Neutrophil (primary cell): ENCODE results near the gene NR2C2.
A peak's percentile ranks its signal among the peaks of the same experiment; 100 is the strongest.

Experiments
- H3K27ac ChIP-seq: fragments of 200-600 bp; sonication (generic); 2 replicates; pipeline ENCODE4 v1.5.1; 2016; ENCODE audit warnings: mild to moderate bottlenecking, moderate library complexity
- H3K27me3 ChIP-seq: fragments of 200-600 bp; sonication (generic); 2 replicates; pipeline ENCODE4 v1.6.0; 2016; ENCODE audit warnings: mild to moderate bottlenecking
- H3K36me3 ChIP-seq: fragments of 200-600 bp; sonication (generic); 2 replicates; pipeline ENCODE4 v1.5.1; 2017
- H3K4me1 ChIP-seq, 2 experiments: fragments of 200-600 bp in 1 of 2; sonication (generic) in 1 of 2; 1 replicate in 1 of 2; 2 replicates in 1 of 2; pipeline versions ENCODE4 v1.5.1 to v1.6.1; 2013 to 2016; ENCODE audit warnings: low read depth in 1 of 2, low read length in 1 of 2, mild to moderate bottlenecking in 1 of 2, moderate library complexity in 1 of 2; ENCODE audit not compliant: control insufficient read depth in 1 of 2, insufficient read depth in 1 of 2
- H3K4me3 ChIP-seq, 2 experiments: fragments of 200-600 bp in 1 of 2; sonication (generic) in 1 of 2; 1 replicate in 1 of 2; 2 replicates in 1 of 2; pipeline ENCODE4 v1.5.1; 2013 to 2016; ENCODE audit warnings: low read depth in 1 of 2, low read length in 1 of 2, mild to moderate bottlenecking in 1 of 2, moderate library complexity in 1 of 2
- H3K9me3 ChIP-seq: fragments of 200-600 bp; sonication (generic); 2 replicates; pipeline ENCODE4 v1.5.1; 2016
- TF ChIP-seq, protein P1 (sequence below): fragments of 200-600 bp; sonication (generic); IDR thresholded peaks from 2 replicates; pipeline ENCODE4 v1.5.1; 2016; ENCODE audit warnings: antibody characterized with exemption

NR2C2 gene

DNA sequence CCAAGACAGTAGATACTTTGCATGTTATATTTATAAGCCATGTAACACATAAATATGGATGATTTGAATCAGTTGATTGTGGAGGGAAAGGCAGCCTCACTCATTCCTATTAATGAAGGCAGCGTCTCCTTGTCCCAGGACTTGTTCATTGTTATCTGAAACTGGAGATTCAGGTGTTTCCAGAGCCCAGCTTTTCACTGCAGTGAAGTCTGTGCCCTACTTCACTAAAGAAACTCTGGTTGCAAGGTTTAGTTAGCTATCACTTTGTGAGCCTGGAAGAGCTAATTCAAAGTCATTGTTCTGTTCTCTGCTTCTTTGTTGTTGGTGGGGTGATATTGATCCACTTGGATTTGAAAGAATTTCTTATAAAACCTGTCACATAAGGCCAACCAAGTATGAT, 9.8 kb downstream of the NR2C2 start:
- H3K36me3 ChIP-seq: peaks cover 14% of the 10 kb centered on the region
- no peaks in the 10 kb centered on the region for H3K9me3 ChIP-seq
- H3K27ac ChIP-seq: no peak overlapping the region
- no peak overlapping the region for H3K4me3 ChIP-seq
- TF ChIP-seq, protein P1, sequence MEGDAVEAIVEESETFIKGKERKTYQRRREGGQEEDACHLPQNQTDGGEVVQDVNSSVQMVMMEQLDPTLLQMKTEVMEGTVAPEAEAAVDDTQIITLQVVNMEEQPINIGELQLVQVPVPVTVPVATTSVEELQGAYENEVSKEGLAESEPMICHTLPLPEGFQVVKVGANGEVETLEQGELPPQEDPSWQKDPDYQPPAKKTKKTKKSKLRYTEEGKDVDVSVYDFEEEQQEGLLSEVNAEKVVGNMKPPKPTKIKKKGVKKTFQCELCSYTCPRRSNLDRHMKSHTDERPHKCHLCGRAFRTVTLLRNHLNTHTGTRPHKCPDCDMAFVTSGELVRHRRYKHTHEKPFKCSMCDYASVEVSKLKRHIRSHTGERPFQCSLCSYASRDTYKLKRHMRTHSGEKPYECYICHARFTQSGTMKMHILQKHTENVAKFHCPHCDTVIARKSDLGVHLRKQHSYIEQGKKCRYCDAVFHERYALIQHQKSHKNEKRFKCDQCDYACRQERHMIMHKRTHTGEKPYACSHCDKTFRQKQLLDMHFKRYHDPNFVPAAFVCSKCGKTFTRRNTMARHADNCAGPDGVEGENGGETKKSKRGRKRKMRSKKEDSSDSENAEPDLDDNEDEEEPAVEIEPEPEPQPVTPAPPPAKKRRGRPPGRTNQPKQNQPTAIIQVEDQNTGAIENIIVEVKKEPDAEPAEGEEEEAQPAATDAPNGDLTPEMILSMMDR: no peak
- no peaks in the 10 kb centered on the region for H3K4me1 ChIP-seq
- H3K27me3 ChIP-seq: no peaks in the 10 kb centered on the region

DNA sequence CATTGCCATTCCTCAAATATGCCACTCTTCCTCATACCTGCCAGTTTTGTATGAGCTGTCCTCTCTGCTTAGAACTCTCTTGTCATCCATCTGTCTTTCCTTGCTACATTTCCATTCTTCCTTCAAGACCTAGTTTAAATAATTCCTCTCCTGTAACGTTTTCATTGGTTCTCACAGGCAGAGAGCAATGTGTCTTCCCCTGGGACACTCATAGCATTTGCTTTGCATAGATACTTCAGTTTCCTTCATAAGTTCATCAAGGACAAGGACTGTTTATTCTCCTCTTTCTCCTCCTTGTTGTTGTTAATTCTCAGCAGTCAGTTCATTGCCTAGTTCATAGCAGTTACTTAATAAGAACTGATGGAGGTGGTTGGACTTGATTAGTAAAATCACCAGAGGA, 10.5 kb downstream of the NR2C2 start:
- no peaks in the 10 kb centered on the region for H3K9me3 ChIP-seq
- H3K36me3 ChIP-seq: peaks cover 19% of the 10 kb centered on the region
- H3K27me3 ChIP-seq: no peaks in the 10 kb centered on the region
- H3K4me1 ChIP-seq: no peaks in the 10 kb centered on the region
- no peak overlapping the region for H3K4me3 ChIP-seq
- TF ChIP-seq, protein P1: no peak
- H3K27ac ChIP-seq: no peak overlapping the region

DNA sequence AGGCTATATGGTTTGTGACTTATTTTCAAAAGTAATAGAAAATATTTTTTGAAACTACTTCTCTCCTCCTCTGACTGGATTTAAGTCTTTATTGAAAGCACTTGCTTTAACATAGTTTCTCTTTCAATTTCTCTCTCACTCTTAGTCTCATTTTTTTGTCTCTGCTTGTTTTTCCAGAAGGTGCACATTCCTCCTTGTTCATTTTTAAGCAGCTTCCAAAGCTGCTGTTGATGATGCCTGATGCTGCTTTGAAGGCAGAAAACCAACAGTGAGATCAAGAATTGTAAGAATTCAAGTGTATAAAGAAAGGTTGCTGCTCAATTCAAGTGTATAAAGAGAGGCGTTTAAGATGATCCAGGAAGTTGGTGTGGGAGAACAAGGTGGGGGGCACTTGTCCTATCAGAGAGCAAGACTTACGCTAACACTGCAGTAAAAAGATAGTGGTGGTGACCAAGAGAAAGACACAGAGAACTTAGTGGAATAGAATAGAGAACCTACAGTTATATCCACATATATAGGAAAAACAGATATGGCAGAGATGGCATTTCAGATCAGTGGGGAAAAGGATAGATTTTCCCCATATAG, 12.1 kb downstream of the NR2C2 start:
- Histone ChIP-seq H3K27ac (peak overlapping the region; percentile 22), H3K27me3 (no peaks in the 10 kb centered on the region), H3K4me3 (no peak overlapping the region), H3K36me3 (peaks cover 21% of the 10 kb centered on the region), H3K9me3 (no peaks in the 10 kb centered on the region), H3K4me1 (no peaks in the 10 kb centered on the region)
- TF ChIP-seq, protein P1: no peak

DNA sequence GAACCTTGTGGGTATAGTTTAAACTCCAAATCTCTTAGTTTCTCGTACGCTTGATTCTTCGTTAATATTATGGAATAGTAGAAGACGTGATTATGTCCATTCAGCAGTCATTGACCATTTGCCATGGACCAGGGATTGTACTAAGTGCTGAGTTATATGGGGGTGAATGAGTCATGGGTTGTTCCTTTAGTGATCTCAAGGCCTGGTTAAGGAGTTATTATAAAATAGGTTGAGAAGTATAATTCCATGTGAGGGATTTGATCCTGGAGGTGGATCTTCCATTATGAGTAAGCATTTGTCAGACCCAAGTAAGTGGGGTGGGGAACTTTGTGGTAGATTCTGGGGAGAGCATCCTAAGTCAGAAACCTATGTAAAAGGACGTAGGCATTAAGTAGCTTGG, 15.4 kb downstream of the NR2C2 start:
- H3K9me3 ChIP-seq: no peaks in the 10 kb centered on the region
- no peaks in the 10 kb centered on the region for H3K27me3 ChIP-seq
- H3K27ac ChIP-seq: no peak overlapping the region
- no peak overlapping the region for H3K4me3 ChIP-seq
- peaks cover 36% of the 10 kb centered on the region for H3K36me3 ChIP-seq
- no peaks in the 10 kb centered on the region for H3K4me1 ChIP-seq
- TF ChIP-seq, protein P1: no peak

DNA sequence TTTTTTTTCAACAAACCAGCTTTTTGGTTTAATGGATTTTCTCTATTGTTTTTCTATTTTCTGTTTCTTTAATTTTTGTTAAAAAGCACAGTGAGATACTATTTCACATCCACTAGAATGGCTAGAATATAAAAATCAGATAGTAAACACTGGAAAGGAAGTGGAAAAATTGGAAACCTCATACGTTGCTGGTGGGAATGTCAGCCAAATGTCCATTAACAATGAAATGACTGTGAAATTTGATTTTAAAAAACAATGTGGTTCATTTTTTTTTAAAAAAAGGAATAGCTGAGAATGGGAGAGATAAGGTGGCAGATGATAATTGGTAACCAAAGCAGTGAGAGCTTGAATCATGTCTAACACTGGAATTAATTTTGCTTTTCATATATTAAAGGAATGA, 19.9 kb downstream of the NR2C2 start:
- H3K27me3 ChIP-seq: no peaks in the 10 kb centered on the region
- TF ChIP-seq, protein P1: no peak
- H3K27ac ChIP-seq: no peak overlapping the region
- H3K4me3 ChIP-seq: no peak overlapping the region
- peaks cover 40% of the 10 kb centered on the region for H3K36me3 ChIP-seq
- H3K4me1 ChIP-seq: no peaks in the 10 kb centered on the region
- H3K9me3 ChIP-seq: no peaks in the 10 kb centered on the region

DNA sequence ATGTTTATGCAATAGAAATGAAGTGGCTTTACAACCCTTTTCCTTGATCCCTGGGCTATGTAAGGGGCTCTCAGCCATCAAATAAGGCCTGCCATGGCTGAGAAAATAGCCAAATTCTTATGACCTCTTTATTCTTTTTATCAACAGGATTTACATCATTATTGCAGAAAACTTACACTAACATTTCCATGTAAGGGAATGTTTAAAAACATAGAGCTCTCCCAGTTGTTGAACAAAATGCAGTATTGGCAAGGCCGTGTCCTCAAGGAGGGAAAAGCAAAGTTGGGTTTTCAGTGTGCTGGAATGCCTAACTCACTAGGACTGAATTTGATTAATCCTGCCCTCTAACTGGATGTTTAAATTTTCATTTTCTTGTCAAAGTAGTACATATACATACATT, 22.3 kb downstream of the NR2C2 start:
- Histone ChIP-seq H3K27ac (no peak overlapping the region), H3K36me3 (peaks cover 51% of the 10 kb centered on the region), H3K4me1 (no peaks in the 10 kb centered on the region), H3K27me3 (no peaks in the 10 kb centered on the region), H3K9me3 (no peaks in the 10 kb centered on the region), H3K4me3 (no peak overlapping the region)
- TF ChIP-seq, protein P1: no peak
